ENCODE results near the gene ASF1B.

GRCh38 chr19:14119644-14120496 is 16.5 kb downstream of the ASF1B start:
- TF ChIP-seq CTCF (IDR thresholded peaks at IDR 0.05; ENCODE audit: low read depth, low read length, poor library complexity, severe bottlenecking): no peak
- no peak for TF ChIP-seq EZH2phosphoT487 (IDR thresholded peaks at IDR 0.05; ENCODE audit: borderline replicate concordance, low read length)

Data from DOHH2 (cell line).